ENCODE measurements around the gene ZNF678. TPM values are rescaled to one million over a fixed set of nuclear protein-coding genes. Genes with fewer than 3 reads are reported as not detected.

Gene ZNF678
- total and polyA plus RNA-seq, 9 of the 15 experiments (the other 6 are each of a cell fraction or from before 2014, with no cell fraction given), result 3.0 to 16.8 (median 8.0) TPM

DNA sequence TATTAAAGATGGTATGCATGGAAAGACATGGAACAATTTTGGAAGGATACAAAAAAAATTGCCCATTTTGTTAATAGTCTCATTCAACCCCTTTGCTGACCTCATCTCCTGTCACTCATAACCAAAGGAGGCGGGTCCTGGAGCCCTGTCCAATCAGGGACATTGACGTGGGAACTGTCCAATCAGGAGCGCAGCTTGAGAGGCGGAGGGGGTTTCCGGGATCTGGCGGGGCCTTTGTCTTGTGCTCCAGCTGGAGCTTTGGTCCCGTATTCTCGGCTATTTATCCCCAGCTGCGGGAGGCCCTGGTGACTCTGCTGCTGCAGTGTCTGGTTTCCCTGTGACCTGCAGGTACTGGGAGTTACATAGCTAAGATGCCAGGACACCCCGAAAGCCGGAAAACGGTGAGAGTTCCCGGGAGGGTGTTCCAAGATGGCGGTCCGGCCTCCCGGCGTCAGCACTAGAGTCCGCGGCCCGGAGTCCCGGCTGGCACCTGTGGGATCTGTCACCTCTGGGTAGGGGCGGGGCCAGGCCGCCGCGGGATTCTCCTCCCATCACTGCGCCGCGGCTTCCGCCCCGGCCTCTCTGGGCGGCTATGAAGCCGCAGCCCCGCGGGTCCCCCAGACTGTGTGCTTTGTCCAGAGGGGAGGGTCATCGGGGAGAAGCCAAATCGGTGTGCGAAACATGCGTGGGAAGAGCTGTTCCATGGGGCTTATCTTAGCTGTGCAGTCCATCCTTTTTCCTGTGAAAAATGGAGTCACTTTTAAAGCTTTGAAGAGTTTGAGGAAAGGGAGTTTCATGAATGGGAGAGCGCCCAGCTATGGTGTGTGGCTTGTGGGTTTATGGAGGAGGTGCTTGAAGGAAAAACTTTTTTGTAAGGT, at the start of gene ZNF678 (continued):
- TF ChIP-seq, protein P1, sequence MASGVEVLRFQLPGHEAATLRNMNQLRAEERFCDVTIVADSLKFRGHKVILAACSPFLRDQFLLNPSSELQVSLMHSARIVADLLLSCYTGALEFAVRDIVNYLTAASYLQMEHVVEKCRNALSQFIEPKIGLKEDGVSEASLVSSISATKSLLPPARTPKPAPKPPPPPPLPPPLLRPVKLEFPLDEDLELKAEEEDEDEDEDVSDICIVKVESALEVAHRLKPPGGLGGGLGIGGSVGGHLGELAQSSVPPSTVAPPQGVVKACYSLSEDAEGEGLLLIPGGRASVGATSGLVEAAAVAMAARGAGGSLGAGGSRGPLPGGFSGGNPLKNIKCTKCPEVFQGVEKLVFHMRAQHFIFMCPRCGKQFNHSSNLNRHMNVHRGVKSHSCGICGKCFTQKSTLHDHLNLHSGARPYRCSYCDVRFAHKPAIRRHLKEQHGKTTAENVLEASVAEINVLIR (CRISPR knock-in tag; IDR thresholded peaks at IDR 0.05), result peak; percentile 13; the same call in 1 of the 2 replicates
- no peak for TF ChIP-seq ZNF121 (CRISPR knock-in tag; conservative IDR thresholded peaks at IDR 0.05)
- TF ChIP-seq, protein P2, sequence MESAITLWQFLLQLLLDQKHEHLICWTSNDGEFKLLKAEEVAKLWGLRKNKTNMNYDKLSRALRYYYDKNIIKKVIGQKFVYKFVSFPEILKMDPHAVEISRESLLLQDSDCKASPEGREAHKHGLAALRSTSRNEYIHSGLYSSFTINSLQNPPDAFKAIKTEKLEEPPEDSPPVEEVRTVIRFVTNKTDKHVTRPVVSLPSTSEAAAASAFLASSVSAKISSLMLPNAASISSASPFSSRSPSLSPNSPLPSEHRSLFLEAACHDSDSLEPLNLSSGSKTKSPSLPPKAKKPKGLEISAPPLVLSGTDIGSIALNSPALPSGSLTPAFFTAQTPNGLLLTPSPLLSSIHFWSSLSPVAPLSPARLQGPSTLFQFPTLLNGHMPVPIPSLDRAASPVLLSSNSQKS (CRISPR knock-in tag; IDR thresholded peaks at IDR 0.05), result no peak
- TF ChIP-seq CBX1 (IDR thresholded peaks at IDR 0.05; ENCODE audit: low read depth), result peak; percentile 66; the same call in 1 of the 2 replicates
- peak; percentile 89 for TF ChIP-seq GABPB1 (CRISPR knock-in tag; IDR thresholded peaks at IDR 0.05)
- TF ChIP-seq, protein P3, sequence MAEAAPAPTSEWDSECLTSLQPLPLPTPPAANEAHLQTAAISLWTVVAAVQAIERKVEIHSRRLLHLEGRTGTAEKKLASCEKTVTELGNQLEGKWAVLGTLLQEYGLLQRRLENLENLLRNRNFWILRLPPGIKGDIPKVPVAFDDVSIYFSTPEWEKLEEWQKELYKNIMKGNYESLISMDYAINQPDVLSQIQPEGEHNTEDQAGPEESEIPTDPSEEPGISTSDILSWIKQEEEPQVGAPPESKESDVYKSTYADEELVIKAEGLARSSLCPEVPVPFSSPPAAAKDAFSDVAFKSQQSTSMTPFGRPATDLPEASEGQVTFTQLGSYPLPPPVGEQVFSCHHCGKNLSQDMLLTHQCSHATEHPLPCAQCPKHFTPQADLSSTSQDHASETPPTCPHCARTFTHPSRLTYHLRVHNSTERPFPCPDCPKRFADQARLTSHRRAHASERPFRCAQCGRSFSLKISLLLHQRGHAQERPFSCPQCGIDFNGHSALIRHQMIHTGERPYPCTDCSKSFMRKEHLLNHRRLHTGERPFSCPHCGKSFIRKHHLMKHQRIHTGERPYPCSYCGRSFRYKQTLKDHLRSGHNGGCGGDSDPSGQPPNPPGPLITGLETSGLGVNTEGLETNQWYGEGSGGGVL (CRISPR knock-in tag; IDR thresholded peaks at IDR 0.05), result no peak
- TF ChIP-seq, protein P4, sequence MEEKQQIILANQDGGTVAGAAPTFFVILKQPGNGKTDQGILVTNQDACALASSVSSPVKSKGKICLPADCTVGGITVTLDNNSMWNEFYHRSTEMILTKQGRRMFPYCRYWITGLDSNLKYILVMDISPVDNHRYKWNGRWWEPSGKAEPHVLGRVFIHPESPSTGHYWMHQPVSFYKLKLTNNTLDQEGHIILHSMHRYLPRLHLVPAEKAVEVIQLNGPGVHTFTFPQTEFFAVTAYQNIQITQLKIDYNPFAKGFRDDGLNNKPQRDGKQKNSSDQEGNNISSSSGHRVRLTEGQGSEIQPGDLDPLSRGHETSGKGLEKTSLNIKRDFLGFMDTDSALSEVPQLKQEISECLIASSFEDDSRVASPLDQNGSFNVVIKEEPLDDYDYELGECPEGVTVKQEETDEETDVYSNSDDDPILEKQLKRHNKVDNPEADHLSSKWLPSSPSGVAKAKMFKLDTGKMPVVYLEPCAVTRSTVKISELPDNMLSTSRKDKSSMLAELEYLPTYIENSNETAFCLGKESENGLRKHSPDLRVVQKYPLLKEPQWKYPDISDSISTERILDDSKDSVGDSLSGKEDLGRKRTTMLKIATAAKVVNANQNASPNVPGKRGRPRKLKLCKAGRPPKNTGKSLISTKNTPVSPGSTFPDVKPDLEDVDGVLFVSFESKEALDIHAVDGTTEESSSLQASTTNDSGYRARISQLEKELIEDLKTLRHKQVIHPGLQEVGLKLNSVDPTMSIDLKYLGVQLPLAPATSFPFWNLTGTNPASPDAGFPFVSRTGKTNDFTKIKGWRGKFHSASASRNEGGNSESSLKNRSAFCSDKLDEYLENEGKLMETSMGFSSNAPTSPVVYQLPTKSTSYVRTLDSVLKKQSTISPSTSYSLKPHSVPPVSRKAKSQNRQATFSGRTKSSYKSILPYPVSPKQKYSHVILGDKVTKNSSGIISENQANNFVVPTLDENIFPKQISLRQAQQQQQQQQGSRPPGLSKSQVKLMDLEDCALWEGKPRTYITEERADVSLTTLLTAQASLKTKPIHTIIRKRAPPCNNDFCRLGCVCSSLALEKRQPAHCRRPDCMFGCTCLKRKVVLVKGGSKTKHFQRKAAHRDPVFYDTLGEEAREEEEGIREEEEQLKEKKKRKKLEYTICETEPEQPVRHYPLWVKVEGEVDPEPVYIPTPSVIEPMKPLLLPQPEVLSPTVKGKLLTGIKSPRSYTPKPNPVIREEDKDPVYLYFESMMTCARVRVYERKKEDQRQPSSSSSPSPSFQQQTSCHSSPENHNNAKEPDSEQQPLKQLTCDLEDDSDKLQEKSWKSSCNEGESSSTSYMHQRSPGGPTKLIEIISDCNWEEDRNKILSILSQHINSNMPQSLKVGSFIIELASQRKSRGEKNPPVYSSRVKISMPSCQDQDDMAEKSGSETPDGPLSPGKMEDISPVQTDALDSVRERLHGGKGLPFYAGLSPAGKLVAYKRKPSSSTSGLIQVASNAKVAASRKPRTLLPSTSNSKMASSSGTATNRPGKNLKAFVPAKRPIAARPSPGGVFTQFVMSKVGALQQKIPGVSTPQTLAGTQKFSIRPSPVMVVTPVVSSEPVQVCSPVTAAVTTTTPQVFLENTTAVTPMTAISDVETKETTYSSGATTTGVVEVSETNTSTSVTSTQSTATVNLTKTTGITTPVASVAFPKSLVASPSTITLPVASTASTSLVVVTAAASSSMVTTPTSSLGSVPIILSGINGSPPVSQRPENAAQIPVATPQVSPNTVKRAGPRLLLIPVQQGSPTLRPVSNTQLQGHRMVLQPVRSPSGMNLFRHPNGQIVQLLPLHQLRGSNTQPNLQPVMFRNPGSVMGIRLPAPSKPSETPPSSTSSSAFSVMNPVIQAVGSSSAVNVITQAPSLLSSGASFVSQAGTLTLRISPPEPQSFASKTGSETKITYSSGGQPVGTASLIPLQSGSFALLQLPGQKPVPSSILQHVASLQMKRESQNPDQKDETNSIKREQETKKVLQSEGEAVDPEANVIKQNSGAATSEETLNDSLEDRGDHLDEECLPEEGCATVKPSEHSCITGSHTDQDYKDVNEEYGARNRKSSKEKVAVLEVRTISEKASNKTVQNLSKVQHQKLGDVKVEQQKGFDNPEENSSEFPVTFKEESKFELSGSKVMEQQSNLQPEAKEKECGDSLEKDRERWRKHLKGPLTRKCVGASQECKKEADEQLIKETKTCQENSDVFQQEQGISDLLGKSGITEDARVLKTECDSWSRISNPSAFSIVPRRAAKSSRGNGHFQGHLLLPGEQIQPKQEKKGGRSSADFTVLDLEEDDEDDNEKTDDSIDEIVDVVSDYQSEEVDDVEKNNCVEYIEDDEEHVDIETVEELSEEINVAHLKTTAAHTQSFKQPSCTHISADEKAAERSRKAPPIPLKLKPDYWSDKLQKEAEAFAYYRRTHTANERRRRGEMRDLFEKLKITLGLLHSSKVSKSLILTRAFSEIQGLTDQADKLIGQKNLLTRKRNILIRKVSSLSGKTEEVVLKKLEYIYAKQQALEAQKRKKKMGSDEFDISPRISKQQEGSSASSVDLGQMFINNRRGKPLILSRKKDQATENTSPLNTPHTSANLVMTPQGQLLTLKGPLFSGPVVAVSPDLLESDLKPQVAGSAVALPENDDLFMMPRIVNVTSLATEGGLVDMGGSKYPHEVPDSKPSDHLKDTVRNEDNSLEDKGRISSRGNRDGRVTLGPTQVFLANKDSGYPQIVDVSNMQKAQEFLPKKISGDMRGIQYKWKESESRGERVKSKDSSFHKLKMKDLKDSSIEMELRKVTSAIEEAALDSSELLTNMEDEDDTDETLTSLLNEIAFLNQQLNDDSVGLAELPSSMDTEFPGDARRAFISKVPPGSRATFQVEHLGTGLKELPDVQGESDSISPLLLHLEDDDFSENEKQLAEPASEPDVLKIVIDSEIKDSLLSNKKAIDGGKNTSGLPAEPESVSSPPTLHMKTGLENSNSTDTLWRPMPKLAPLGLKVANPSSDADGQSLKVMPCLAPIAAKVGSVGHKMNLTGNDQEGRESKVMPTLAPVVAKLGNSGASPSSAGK (IDR thresholded peaks at IDR 0.05), result peak; percentile 60
- peak; percentile 51 to 91; a peak in 2 of 4 replicates for TF ChIP-seq SIN3A (IDR thresholded peaks at IDR 0.05; ENCODE audit: borderline replicate concordance in 2 of 2, control insufficient read depth in 1 of 2, low read depth in 2 of 2, low read length in 2 of 2)
- TF ChIP-seq ZNF274 (IDR thresholded peaks at IDR 0.05; ENCODE audit: borderline replicate concordance, low read depth, low read length), result no peak
- TF ChIP-seq SMARCC2 (IDR thresholded peaks at IDR 0.05; ENCODE audit: low read depth), result peak; percentile 75; the same call in 1 of the 2 replicates

Measured in K562 (cell line).